ENCODE measurements around the gene ZFYVE1. TPM values are rescaled to one million over a fixed set of nuclear protein-coding genes. Genes with fewer than 3 reads are reported as not detected.
A peak's percentile ranks its signal among the peaks of the same experiment; 100 is the strongest.

The ZFYVE1 gene
- total RNA-seq, 1 experiment from 2014 or later: 14.2 TPM

- no peak overlapping the region for H3K14ac ChIP-seq (ENCODE audit: insufficient read depth, low read length)
- H4K20me1 ChIP-seq (ENCODE audit: control insufficient read depth, insufficient read depth, insufficient read length): no peaks in the 10 kb centered on the region
- no peaks in the 10 kb centered on the region for H3K27me3 Mint-ChIP-seq (ENCODE audit: low read depth)
- no peak overlapping the region for H2BK12ac ChIP-seq (ENCODE audit: insufficient read length, low read depth, low read length)
- H3K4me3 Mint-ChIP-seq: no peak overlapping the region
- TF ChIP-seq CTCF (conservative IDR thresholded peaks at IDR 0.05): no peak
- H3K4me1 Mint-ChIP-seq: peaks cover 23 to 31% of the 10 kb centered on the region in 2 experiments
- H3K4me1 ChIP-seq (ENCODE audit: insufficient read depth, low read length): peaks cover 9% of the 10 kb centered on the region
- H3K9me3 Mint-ChIP-seq: no peaks in the 10 kb centered on the region
- no peak overlapping the region for H3K4me2 ChIP-seq (ENCODE audit: insufficient read depth, insufficient read length, low read length)
- H2AFZ ChIP-seq (ENCODE audit: low read length): no peak overlapping the region
- no peak overlapping the region for H2BK20ac ChIP-seq (ENCODE audit: low read depth, low read length, poor library complexity, severe bottlenecking)
- no peak overlapping the region for H4K8ac ChIP-seq (replicated peaks; ENCODE audit: insufficient read length, low read depth, low read length)
- H3K36me3 Mint-ChIP-seq (ENCODE audit: insufficient read depth in 1 of 3, low read depth in 3 of 3): peaks cover 4 to 28% (median 20%) of the 10 kb centered on the region in 3 experiments; a peak in 6 of 7 replicates
- H2BK15ac ChIP-seq (ENCODE audit: low read depth, low read length): no peak overlapping the region
- H2AK5ac ChIP-seq (ENCODE audit: insufficient read length, low read length): no peak overlapping the region
- no peaks in the 10 kb centered on the region for H3K27me3 ChIP-seq (ENCODE audit: insufficient read depth, low read length)
- H3K9me3 ChIP-seq (ENCODE audit: control insufficient read depth, low read depth, low read length): no peaks in the 10 kb centered on the region
- H4K91ac ChIP-seq (ENCODE audit: insufficient read length, low read depth, low read length): no peak overlapping the region
- H3K79me1 ChIP-seq (ENCODE audit: insufficient read depth, low read depth, low read length, poor library complexity, severe bottlenecking): no peaks in the 10 kb centered on the region
- DNase-seq: no peak
- H4K5ac ChIP-seq (ENCODE audit: insufficient read length, low read depth, low read length): no peak overlapping the region
- no peak overlapping the region for H3K23ac ChIP-seq (ENCODE audit: insufficient read length, low read depth, low read length)
- H3K79me2 ChIP-seq (ENCODE audit: insufficient read depth, low read length): no peaks in the 10 kb centered on the region
- no peak overlapping the region for H3K4ac ChIP-seq (ENCODE audit: low read depth, low read length)
- H3T11ph ChIP-seq (ENCODE audit: low read length): no peak overlapping the region
- no peak overlapping the region for H3K56ac ChIP-seq (ENCODE audit: insufficient read length, low read depth, low read length)
- WGBS (ENCODE audit: extremely low coverage, insufficient read length, low lambda C conversion rate): no CpG with 5 or more reads among the region's 8 CpGs
- H3K23me2 ChIP-seq (ENCODE audit: insufficient read length, low read depth, low read length, poor library complexity, severe bottlenecking): no peaks in the 10 kb centered on the region
- H2BK5ac ChIP-seq (ENCODE audit: insufficient read length, low read length): no peak overlapping the region
- H3K27ac Mint-ChIP-seq: peak overlapping the region in 2 of 3 experiments; percentile 20 to 34; a peak in 2 of 7 replicates
- no peak overlapping the region for H3K27ac ChIP-seq (ENCODE audit: insufficient read length, low read depth, low read length)
- no peak overlapping the region for H2BK120ac ChIP-seq (ENCODE audit: low read depth, low read length, poor library complexity, severe bottlenecking)
- no peak overlapping the region for H3K18ac ChIP-seq (ENCODE audit: insufficient read length, low read depth, low read length)
- H3K9ac ChIP-seq (ENCODE audit: extremely low read depth, insufficient read length, low read length): no peak overlapping the region
Measured at GRCh38 chr14:72980863-72981262, 46.0 kb downstream of the ZFYVE1 start.
